Measurements from ENCODE around the gene FARS2. TPM values are rescaled to one million over a fixed set of nuclear protein-coding genes. Genes with fewer than 3 reads are reported as not detected.

FARS2 gene
- 10 to 100 TPM; 13.6 to 17.3 TPM for total RNA-seq
- polyA plus RNA-seq: 10 to 100 TPM; 28.1 to 39.1 (median 28.8) TPM
- total RNA-seq: 21.0 to 38.9 (median 28.0) reads per million in 6 experiments

GRCh38 chr6:5260661-5261544 is at the start of gene FARS2, which contains the start of gene LYRM4:
Gene FARS2 (plus strand): TSS chr6:5261513.
Gene LYRM4 (minus strand): TSS chr6:5260950. CDS start chr6:5260733, 217 bp downstream.
- H3K36me3 Mint-ChIP-seq: peaks cover 1 to 16% (median 2%) of the 10 kb centered on the region in 3 donors
- POLR2A ChIA-PET: interaction anchor here (0.7 to 2.7 kb wide), 4 partner anchors 83 to 256 kb away, joined by 3 to 19 read pairs (median 8); no protein-coding TSS in a partner anchor
- H3K27ac Mint-ChIP-seq: peak within 1 kb of the TSS; percentile 99 to 100 (median 100)
- ATAC-seq (peak; percentile 74 to 75), DNase-seq (peak; percentile 83 to 100 (median 93))
- peak within 1 kb of the TSS; percentile 93 to 99 (median 98) for H3K4me3 Mint-ChIP-seq
- no peaks in the 10 kb centered on the region for H3K9me3 Mint-ChIP-seq
- H3K27me3 Mint-ChIP-seq: no peaks in the 10 kb centered on the region
- H3K4me1 Mint-ChIP-seq: peaks cover 22 to 39% (median 31%) of the 10 kb centered on the region in 4 donors

DNA sequence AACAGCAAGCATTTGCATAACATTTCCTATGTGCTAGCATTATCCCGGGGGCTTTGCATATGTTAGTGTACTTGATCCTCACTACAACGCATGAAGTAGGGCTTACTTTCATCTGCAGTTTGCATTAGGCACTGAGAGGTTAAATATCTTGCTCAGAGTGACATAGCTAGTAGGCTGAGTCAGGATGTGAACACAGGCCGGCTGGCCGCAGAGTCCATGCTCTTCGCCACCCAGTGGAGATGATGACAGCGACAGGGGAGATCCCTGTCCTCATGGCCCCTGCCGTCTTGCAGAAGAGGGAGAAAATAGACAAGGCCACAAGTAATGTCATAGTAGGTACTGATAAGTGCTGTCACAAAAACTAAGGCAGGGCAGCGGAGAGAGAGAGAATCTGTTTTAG is 47.5 kb upstream of the FARS2 start:
- no peak for ATAC-seq

GRCh38 chr6:5214570-5215052 is 46.7 kb upstream of the FARS2 start:
- ATAC-seq (no peak), DNase-seq (no peak)
- peaks cover 0 to 38% (median 30%) of the 10 kb centered on the region in 3 donors for H3K36me3 Mint-ChIP-seq
- H3K9me3 Mint-ChIP-seq: no peaks in the 10 kb centered on the region
- no peak overlapping the region for H3K4me3 Mint-ChIP-seq
- H3K27me3 Mint-ChIP-seq: no peaks in the 10 kb centered on the region
- POLR2A ChIA-PET: no interaction called here
- no peak overlapping the region for H3K27ac Mint-ChIP-seq
- peaks cover 0 to 19% (median 2%) of the 10 kb centered on the region in 4 donors for H3K4me1 Mint-ChIP-seq

More for the DNA sequence above, 47.5 kb upstream of the FARS2 start:
- no peak overlapping the region for H3K4me3 Mint-ChIP-seq
- H3K36me3 Mint-ChIP-seq: peaks cover 0 to 38% (median 30%) of the 10 kb centered on the region in 3 donors
- no peaks in the 10 kb centered on the region for H3K9me3 Mint-ChIP-seq
- peaks cover 0 to 19% (median 2%) of the 10 kb centered on the region in 4 donors for H3K4me1 Mint-ChIP-seq
- DNase-seq: no peak
- POLR2A ChIA-PET: no interaction called here
- no peak overlapping the region for H3K27ac Mint-ChIP-seq
- H3K27me3 Mint-ChIP-seq: no peaks in the 10 kb centered on the region

DNA sequence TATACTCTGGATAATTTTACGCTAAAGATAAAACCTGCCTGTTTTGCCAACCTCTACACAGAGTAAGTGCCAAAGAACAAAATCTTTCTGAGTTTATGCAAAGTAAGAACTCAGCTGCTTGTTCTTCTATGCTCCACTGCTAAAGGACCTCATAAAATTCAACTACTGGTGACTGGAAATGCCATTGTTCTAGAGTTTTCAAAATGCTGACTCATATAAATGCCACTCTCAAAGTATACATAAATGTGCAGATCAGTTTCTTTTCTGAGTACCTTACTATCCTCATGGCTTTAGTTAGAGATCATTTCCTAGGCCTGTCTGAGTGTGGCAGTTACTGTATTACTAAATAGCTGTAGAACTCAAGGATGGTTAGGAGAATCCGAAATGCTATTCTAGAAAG is 46.2 kb upstream of the FARS2 start:
- H3K4me3 Mint-ChIP-seq: no peak overlapping the region
- no peak overlapping the region for H3K27ac Mint-ChIP-seq
- POLR2A ChIA-PET: interaction anchor here (0.6 kb wide), 1 partner anchor 209 kb away, joined by 3 read pairs; no protein-coding TSS in a partner anchor
- H3K4me1 Mint-ChIP-seq: peaks cover 0 to 23% (median 3%) of the 10 kb centered on the region in 4 donors
- ATAC-seq (no peak), DNase-seq (no peak)
- H3K36me3 Mint-ChIP-seq: peaks cover 0 to 38% (median 30%) of the 10 kb centered on the region in 3 donors
- H3K9me3 Mint-ChIP-seq: no peaks in the 10 kb centered on the region
- no peaks in the 10 kb centered on the region for H3K27me3 Mint-ChIP-seq

GRCh38 chr6:5215799-5216198 is 45.5 kb upstream of the FARS2 start:
- no peaks in the 10 kb centered on the region for H3K27me3 Mint-ChIP-seq
- H3K9me3 Mint-ChIP-seq: no peaks in the 10 kb centered on the region
- H3K4me3 Mint-ChIP-seq: no peak overlapping the region
- peak overlapping the region in 1 of 10 donors; percentile 22 for H3K27ac Mint-ChIP-seq
- H3K4me1 Mint-ChIP-seq: peaks cover 0 to 24% (median 4%) of the 10 kb centered on the region in 4 donors
- ATAC-seq (no peak), DNase-seq (no peak)
- H3K36me3 Mint-ChIP-seq: peaks cover 0 to 36% (median 26%) of the 10 kb centered on the region in 3 donors
- POLR2A ChIA-PET: interaction anchor here (0.5 to 0.6 kb wide), 2 partner anchors 189 to 209 kb away, joined by 3 to 4 read pairs; no protein-coding TSS in a partner anchor

- H3K4me3 Mint-ChIP-seq: no peak overlapping the region
Measured at GRCh38 chr6:5217356-5217755, 44.0 kb upstream of the FARS2 start.

DNA sequence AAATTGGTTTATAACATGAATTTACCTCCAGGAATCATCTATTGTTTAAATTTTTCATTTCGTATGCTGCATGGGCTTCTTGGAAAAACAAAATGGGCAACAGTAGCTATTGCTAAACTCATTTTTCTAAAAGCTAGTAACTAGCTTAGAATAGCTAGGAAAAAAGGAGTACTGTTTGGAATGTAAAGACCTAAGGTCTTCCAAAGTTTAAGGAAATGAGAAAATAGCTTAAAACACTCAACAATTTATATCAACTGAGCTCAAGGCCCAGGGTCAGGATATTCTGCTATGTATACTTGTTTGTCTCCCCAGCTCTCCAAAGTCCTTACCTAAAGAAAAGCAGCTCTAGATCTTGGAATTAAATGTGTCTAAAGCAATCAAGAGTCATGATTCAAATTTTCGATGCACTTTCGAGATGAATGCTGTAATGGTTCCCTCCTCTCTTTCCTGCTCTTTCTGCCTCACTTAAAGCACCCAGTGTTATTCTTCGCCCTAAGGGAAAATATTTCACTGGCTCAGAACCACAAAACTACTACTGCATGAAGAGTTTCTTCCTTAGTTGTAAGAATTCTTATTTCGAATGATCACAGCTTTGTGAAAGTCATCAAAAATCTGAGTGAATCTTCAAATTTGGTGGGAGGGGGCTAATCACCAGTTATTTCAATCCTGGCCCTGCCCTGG is 42.2 kb upstream of the FARS2 start:
- ATAC-seq (no peak), DNase-seq (no peak)
- peaks cover 0 to 6% (median 3%) of the 10 kb centered on the region in 4 donors for H3K4me1 Mint-ChIP-seq
- POLR2A ChIA-PET: no interaction called here
- no peaks in the 10 kb centered on the region for H3K27me3 Mint-ChIP-seq
- H3K27ac Mint-ChIP-seq: no peak overlapping the region
- H3K36me3 Mint-ChIP-seq: peaks cover 5 to 31% (median 19%) of the 10 kb centered on the region in 3 donors
- no peaks in the 10 kb centered on the region for H3K9me3 Mint-ChIP-seq
- H3K4me3 Mint-ChIP-seq: no peak overlapping the region

More at GRCh38 chr6:5217356-5217755, 44.0 kb upstream of the FARS2 start:
- DNase-seq (no peak), ATAC-seq (no peak)
- H3K9me3 Mint-ChIP-seq: no peaks in the 10 kb centered on the region
- H3K27ac Mint-ChIP-seq: peak overlapping the region in 3 of 10 donors; percentile 32 to 56 (median 43)
- peaks cover 0 to 35% (median 25%) of the 10 kb centered on the region in 3 donors for H3K36me3 Mint-ChIP-seq
- H3K27me3 Mint-ChIP-seq: no peaks in the 10 kb centered on the region
- POLR2A ChIA-PET: interaction anchor here (0.5 kb wide), 1 partner anchor 1147 kb away, joined by 3 read pairs; no protein-coding TSS in a partner anchor
- peaks cover 0 to 15% (median 3%) of the 10 kb centered on the region in 4 donors for H3K4me1 Mint-ChIP-seq

DNA sequence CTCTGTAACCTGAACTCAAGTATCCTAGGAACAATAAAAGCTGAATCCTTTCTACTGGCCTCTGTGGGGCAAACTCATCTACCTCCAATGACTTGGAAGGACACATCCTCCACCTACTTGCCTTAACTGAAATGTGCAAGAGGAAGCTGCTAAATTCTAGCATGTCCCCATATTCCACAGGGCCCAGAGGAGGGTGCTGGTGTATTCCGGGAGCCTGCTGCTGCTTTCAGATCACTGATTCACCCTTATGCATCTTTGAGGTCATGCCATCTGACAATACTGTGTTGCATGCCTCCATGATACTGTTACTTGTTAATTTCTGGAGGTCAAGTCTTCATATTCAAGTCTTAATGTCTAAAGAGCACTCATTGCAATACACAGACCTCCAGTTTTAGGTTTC is 40.9 kb upstream of the FARS2 start:
- Mint-ChIP-seq H3K4me3 (no peak overlapping the region), H3K27me3 (no peaks in the 10 kb centered on the region), H3K36me3 (peaks cover 5 to 22% (median 14%) of the 10 kb centered on the region in 3 donors), H3K27ac (no peak overlapping the region), H3K9me3 (no peaks in the 10 kb centered on the region), H3K4me1 (peaks cover 0 to 6% (median 3%) of the 10 kb centered on the region in 4 donors)
- ATAC-seq (no peak), DNase-seq (no peak)
- POLR2A ChIA-PET: no interaction called here

GRCh38 chr6:5223309-5223708 is 38.0 kb upstream of the FARS2 start:
- H3K36me3 Mint-ChIP-seq: peaks cover 5 to 19% (median 14%) of the 10 kb centered on the region in 3 donors
- POLR2A ChIA-PET: no interaction called here
- H3K4me3 Mint-ChIP-seq: no peak overlapping the region
- no peaks in the 10 kb centered on the region for H3K9me3 Mint-ChIP-seq
- no peak for ATAC-seq
- DNase-seq: no peak
- H3K27me3 Mint-ChIP-seq: no peaks in the 10 kb centered on the region
- peak overlapping the region in 1 of 10 donors; percentile 31 for H3K27ac Mint-ChIP-seq
- H3K4me1 Mint-ChIP-seq: peaks cover 0 to 6% (median 3%) of the 10 kb centered on the region in 4 donors

- no peak for DNase-seq
- Mint-ChIP-seq H3K4me3 (no peak overlapping the region), H3K4me1 (peaks cover 0 to 3% (median 0%) of the 10 kb centered on the region in 4 donors), H3K27me3 (no peaks in the 10 kb centered on the region), H3K27ac (no peak overlapping the region), H3K36me3 (peaks cover 0 to 6% (median 3%) of the 10 kb centered on the region in 3 donors), H3K9me3 (no peaks in the 10 kb centered on the region)
- ATAC-seq: no peak
- POLR2A ChIA-PET: no interaction called here
Measured at GRCh38 chr6:5229356-5229755, 32.0 kb upstream of the FARS2 start.

- no peak for DNase-seq
- Mint-ChIP-seq H3K9me3 (no peaks in the 10 kb centered on the region), H3K4me1 (peaks cover 0 to 3% (median 0%) of the 10 kb centered on the region in 4 donors), H3K4me3 (no peak overlapping the region), H3K27me3 (no peaks in the 10 kb centered on the region), H3K36me3 (peaks cover 0 to 10% (median 3%) of the 10 kb centered on the region in 3 donors), H3K27ac (no peak overlapping the region)
- POLR2A ChIA-PET: no interaction called here
- ATAC-seq: no peak
Measured at GRCh38 chr6:5230081-5230480, 31.2 kb upstream of the FARS2 start.

DNA sequence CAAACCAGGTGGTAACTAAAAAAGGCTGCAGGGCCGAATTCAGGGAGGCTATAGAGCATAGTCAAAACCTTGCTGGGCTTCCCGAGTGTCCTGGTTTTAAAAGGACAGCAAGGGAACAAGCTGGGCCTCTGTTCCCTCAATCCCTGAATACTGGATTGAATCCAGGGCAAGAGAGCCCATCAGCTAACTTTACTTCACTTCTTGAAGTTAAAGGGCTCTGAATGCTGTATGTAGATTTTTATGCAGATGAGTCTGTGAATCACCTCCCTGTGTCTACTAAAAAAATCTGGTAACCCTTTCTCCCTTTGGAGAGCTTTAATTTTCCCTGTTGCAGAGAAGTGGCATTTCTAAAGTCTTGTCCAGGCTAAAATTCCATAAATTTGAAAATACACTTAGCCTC is 30.0 kb upstream of the FARS2 start:
- H3K27ac Mint-ChIP-seq: peak overlapping the region in 1 of 10 donors; percentile 53
- peaks cover 0 to 3% (median 0%) of the 10 kb centered on the region in 4 donors for H3K4me1 Mint-ChIP-seq
- POLR2A ChIA-PET: no interaction called here
- no peaks in the 10 kb centered on the region for H3K9me3 Mint-ChIP-seq
- no peak for ATAC-seq
- no peak overlapping the region for H3K4me3 Mint-ChIP-seq
- H3K36me3 Mint-ChIP-seq: peaks cover 0 to 17% (median 6%) of the 10 kb centered on the region in 3 donors
- no peaks in the 10 kb centered on the region for H3K27me3 Mint-ChIP-seq
- no peak for DNase-seq

All from naive thymus-derived CD8-positive, alpha-beta T cell (primary cell).